HUDEP-2 (cell line): ENCODE data around the gene HYCC2.

Experiments
- DNase-seq, 76 experiments: peaks; one replicate each; lab custom pipeline; 2025; ENCODE audit not compliant: unreplicated experiment in 76 of 76; lab: John Stamatoyannopoulos, UW

HYCC2 gene

GRCh38 chr2:201071479-201072200 lies at the start of gene HYCC2, which contains the start of gene NDUFB3:
HYCC2 (minus strand) TSS chr2:201071671; CDS start chr2:201024009, 47,662 bp downstream.
NDUFB3 (plus strand) TSS chr2:201072001; CDS start chr2:201078883, 6,882 bp downstream.
- DNase-seq, result peak; percentile 19 to 94 (median 86)

- peak in 27 of 76 experiments; percentile 8 to 76 (median 49) for DNase-seq
These were observed 47.7 kb upstream of the HYCC2 start for GRCh38 chr2:201118961-201119854.

DNA sequence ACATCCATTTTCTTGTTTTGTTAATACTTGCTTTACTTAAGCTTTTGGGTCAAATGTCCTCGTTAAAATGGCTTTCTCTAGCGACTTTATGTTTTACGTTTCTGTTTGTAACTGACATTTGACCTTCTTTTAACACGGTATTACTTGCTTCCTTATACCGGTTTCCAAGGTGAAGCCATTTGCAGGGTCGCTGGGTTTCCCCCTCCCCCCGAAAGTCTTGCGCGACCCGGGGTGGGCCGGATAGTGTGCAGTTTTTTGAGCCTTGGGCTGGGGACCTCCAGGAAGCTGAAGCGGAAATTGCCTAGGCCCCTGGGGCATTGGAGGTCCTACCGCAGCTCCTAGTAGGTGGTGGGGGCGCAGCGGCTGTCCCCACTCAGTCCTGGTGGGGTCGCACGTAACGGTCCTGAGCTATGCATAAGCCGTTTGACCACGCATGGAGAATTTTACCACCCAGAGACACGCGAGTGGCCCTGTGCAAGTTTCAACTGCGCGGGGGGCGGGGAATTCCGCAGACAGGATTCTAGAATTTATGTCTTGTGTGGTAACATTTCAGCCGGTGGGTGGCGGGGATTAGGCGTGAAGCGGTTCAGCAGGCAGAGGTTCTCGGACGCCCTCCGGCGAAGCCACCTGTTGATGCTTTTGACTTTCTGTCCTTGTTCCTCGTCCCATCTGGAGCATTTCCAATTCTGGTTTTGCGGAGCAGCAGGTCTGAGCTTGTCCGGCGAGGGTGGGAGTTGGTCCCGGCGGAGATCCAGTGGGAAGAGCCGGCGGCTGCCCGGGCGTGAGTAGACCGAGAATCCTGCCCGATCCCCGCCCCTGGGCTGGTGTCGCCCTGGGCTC lies 46.9 kb upstream of the HYCC2 start:
- peak in 74 of 76 experiments; percentile 20 to 90 (median 76) for DNase-seq

DNA sequence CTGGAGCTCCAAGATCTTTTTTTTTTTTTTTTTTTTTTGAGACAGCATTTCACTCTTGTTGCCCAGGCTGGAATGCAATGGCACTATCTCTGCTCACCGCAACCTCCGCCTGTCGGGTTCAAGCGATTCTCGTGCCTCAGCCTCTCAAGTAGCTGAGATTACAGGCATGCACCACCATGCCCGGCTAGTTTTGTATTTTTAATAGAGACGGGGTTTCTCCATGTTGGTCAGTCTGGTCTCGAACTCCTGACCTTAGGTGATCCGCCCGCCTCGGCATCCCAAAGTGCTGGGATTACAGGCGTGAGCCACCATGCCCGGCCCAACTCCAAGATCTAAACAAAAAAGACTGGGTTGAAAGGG lies 46.2 kb upstream of the HYCC2 start:
- DNase-seq, result peak in 30 of 76 experiments; percentile 13 to 66 (median 42)

DNA sequence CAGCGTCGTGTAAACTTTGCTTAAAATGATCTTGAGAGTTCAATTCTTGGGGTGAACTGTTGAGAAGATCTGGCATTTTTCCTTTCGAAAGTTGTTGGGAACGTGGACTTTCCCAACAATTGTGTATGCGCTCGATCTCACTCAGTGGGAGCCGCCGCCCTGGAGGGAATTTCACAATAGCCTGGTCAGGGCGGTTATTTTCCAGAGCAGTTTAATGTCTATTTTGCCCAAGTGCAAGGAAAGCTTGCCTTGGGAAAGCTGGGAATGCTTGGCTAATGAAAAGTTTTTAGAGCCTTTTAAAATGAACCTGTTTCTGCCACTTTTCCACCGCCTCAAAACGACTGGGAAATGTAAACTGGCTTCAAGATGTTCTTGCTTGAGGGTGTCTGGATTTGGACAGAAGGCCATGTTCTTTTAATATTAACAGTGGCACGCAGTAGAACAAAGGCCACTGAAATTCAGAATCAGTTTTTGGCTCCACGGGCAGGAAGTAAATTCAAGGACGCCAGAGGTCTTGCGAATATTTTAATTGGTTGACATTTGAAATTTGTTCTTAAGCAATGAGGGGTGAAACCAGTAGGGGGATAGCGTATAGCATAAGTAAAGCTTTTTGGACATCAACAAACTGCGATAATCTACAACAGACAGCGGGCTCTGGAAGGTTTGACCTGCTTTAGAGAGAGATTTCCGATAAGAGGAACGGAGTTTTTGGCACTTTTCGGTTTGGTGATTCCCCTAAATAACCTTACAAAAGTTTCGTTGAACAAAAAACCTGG lies 45.7 kb upstream of the HYCC2 start:
- DNase-seq, result peak in 64 of 76 experiments; percentile 8 to 85 (median 58)

DNA sequence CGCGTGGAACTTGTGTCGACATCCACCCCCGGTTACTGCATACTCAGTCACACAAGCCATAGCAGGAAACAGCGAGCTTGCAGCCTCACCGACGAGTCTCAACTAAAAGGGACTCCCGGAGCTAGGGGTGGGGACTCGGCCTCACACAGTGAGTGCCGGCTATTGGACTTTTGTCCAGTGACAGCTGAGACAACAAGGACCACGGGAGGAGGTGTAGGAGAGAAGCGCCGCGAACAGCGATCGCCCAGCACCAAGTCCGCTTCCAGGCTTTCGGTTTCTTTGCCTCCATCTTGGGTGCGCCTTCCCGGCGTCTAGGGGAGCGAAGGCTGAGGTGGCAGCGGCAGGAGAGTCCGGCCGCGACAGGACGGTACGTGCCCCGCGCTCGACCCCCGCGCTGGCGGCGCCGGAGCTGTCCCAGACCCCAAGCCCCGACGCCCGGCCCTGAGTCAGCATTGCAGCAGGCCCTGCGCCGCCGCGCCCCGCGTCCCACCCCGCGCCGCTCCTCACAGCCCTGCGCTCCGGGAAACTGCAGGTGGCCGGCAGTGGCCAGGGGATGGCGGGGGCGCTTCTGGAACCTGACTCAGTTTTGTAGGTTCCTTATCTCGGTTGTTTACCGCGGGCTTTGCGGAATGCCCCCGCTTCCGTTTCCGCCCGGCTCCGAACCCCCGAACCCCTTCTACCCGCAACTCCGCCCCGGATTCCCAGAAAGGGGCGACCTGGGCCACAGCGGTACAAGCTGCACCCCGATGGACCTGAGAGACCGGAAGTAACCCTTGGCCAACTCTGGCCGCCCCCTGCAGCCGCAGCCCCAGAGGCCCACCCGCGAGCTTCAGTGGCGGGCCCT lies 44.9 kb upstream of the HYCC2 start, which contains the start of gene CFLAR:
CFLAR (plus strand) TSS at position 50 of the 844 bp plus-strand sequence. CDS start 13,702 bp downstream, outside the sequence.
- peak in 67 of 76 experiments; percentile 8 to 79 (median 55) for DNase-seq

GRCh38 chr2:201114846-201115245 lies 43.4 kb upstream of the HYCC2 start:
- DNase-seq, result no peak

DNA sequence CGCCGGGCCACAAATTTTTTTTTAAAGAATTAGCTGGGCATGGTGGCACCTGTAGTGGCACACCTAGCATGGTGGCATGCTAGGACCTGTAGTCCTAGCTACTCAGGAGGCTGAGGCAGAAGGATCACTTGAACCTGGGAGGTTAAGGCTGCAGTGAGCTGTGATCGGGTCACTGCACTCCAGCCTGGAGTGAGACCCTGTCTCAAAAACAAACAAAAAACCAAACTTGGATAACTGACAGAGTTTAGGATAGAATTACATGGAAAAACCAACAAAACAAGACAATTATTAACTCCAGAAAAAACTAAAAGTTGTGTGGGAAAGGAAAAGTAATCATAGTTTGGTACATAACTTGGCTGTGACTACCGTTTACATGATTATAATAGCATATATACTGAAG lies 42.9 kb upstream of the HYCC2 start:
- no peak for DNase-seq

DNA sequence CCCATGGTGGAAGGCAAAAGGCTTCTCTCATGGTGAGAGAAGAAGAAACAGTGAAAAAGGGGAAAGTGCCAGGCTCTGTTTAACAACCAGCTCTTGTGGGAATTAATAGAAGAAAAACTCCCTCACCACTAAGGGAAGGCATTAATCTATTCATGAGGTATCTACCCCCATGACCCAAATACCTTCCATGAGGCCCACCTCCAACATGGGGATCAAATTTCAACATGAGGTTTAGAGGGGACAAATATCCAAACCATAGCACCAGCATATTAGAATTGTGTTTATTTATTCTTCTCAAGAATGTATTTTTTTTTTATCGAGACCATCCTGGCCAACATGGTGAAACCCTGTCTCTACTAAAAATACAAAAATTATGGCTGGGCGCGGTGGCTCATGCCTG lies 39.6 kb upstream of the HYCC2 start:
- no peak for DNase-seq

- DNase-seq, result no peak
These were observed 39.1 kb upstream of the HYCC2 start for GRCh38 chr2:201110615-201111014.

- DNase-seq, result no peak
These were observed 37.7 kb upstream of the HYCC2 start for GRCh38 chr2:201109186-201109585.

DNA sequence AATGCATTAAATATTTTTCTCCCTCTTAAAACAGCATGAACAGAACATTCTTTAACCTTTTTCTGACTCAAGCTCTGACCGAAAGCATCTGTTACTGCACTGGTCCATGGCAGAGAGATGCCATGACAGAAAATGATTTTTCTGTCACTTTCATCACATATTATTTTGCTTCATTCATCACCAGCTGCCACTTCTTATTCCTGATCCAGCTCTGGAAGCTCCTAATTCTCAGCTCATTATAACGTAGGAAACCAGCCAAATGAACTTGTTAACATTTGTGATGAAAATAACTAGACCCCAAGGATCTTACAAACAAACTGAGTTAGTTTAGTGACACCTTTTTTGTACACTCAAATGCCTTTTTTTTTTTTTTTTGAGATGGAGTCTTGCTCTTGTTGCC lies 36.9 kb upstream of the HYCC2 start:
- DNase-seq, result no peak

DNA sequence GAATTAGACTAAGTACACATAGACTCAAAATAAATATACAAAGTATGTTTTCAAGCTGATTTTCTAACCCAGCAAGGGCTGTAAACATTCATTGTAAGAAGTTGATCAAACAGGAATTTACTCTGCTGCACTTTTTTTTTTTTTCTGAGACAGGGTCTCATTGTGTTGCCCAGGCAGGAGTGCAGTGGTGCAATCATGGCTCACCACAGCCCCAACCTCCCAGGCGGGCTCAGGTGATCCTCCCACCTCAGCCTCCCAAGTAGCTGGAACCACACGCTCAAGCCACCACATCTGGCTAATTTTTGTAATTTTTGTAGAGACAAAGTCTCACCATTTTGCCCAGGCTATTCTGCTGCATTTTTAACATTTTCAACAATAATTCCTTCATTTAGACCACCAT lies 36.2 kb upstream of the HYCC2 start:
- no peak for DNase-seq

DNA sequence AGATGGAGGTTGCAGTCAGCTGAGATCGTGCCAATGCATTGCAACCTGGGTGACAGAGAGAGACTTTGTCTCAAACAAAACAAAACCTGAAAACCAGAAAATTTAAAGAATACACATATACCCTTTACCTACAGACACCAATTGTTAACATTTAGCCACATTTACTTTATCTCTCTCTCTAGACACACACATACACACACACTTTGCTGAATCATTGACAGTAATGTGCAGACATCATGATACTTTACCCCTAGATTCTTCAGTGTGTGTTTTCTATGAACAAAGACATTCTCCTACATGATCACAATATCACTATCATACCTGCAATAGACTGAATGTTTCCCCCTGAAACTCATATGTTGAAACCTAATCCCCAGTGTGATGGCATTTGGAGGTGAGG lies 34.3 kb upstream of the HYCC2 start:
- DNase-seq, result no peak

DNA sequence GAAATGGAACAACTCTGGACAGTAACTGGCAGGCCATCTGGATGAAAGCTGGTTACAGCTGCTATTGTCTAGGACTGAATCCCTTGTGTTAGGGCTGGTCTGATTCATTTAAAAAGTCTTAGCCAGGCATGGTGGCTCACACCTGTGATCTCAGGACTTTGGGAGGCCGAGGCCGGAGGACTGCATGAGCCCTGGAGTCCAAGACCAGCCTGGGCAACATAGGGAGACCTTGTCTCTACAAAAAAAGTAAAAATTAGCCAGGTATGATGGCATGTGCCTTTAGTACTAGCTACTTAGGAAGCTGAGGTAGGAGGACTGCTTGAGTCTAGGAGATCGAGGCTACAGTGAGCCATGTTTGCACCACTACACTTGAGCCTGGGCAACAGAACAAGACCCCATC lies 29.0 kb upstream of the HYCC2 start:
- DNase-seq, result no peak

DNA sequence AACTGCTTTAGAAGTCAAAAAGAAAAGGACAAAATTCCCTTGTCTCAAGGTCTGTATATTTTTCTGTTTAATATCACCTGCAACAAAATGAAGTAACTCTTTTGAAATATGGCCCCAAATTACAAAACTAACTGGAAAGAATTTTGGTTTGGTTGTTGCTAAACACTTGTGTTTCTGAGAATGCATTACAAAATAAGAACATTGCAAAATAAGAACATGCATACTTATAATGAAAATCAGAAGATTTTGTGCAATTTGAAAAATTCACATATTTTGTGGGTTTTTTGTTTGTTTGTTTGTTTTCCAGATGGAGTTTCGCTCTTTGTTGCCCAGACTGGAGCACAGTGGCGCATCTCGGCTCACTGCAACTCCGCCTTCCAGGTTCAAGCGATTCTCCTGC lies 22.1 kb upstream of the HYCC2 start:
- no peak for DNase-seq

- no peak for DNase-seq
These were observed 19.1 kb upstream of the HYCC2 start for GRCh38 chr2:201090574-201090973.

GRCh38 chr2:201084863-201085262 lies 13.4 kb upstream of the HYCC2 start:
- peak in 2 of 76 experiments; percentile 7 to 27 for DNase-seq

DNA sequence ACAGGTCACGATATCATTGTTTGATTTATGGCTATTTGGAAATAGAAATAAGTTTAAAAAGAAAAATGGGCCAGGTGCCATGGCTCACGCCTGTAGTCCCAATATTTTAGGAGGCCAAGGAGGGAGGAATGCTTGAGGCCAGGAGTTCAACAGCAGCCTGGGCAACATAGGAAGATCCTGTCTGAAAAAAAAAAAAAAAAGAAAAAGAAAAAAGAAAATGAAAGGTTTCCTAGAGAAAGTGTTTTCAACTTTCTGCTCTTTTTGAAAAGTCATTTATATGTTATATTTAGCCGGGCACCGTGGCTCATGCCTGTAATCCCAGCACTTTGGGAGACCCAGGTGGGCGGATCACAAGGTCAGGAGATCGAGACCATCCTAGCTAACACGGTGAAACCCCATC lies 3.5 kb upstream of the HYCC2 start:
- no peak for DNase-seq
